Cerebellar cortex (tissue), 1 donor: Measurements from ENCODE around the gene ZDHHC9.
A peak's percentile ranks its signal among the peaks of the same experiment; 100 is the strongest.
"Not testable (repeated sequence)": the region's sequence is repeated elsewhere in the genome, so short reads cannot be mapped to it uniquely, and the experiment has no call there.

Experiments used
- DNase-seq: peaks from one replicate; pipeline ENCODE4 v3.0.0-alpha.2; 2015; ENCODE audit warnings: low spot score

Gene ZDHHC9

DNA sequence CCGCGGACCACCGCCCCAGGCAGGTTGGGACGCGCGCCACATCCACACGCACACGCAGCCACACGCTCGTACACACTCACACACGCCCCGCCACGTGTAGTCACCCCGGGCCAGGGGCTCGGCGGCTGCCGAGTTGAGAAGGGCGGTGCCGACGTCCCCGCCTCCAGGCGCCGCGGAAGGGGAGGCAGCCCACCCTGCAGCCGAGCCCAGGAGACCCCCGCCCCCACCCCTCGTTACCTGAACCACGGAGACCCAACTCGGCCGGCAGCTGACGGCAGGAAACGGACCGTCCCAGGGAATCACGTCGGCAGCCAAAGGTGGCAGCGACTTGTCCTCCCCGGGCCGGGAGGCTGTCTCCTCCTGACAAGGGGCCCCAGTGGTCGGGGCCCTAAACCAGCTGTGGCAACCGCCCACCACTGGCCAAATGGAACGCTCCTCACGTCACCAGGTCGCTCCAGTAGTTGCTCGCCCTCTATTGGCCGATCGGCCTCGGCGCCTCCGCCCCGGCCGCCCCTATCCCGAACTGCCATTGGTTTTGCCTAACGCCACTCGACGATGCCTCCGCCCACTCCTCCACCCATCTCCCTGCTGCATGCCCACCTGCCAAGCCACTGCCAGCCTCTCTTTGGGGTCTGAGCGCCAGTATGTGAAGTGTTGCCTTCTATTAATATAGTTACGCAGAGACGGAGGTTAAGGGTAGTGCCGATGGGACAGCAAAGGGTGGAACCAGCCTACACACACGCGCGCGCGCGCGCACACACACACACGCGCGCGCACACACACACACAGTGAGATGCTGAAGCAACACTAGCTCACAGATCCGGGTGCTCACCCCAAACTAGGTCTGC is at the start of gene ZDHHC9:
Gene ZDHHC9, minus strand, starts transcription at position 428 of the 848 bp plus-strand sequence. CDS start 1,941 bp downstream, outside the sequence.
- peak; percentile 88 for DNase-seq

GRCh38 chrX:129877401-129877800 is 33.7 kb upstream of the ZDHHC9 start:
- DNase-seq = no peak

DNA sequence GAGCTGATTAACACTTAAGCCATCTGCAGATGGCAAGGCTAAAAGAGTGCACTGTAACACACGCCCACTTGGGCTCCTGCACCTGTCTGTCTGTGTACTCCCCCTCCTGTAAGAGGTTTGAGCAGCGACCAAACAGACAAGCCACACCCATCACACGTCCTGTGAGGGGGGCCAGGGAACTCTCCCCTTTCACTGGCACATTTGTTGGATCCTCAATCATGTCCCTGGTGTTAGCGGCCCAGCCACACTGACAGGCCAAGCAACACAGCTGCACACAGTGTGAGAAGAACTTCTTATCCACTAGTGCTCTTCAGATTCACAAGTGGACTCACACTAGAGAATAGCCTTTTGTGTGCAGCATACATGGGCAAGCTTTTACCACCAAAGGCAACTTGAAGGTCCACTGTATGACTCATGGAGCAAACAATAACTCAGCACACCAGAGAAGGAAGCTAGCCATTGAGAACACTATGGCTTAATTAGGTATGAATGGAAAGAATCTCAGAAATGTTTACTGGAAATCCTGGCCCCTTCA is 33.2 kb upstream of the ZDHHC9 start:
- DNase-seq = no peak

DNA sequence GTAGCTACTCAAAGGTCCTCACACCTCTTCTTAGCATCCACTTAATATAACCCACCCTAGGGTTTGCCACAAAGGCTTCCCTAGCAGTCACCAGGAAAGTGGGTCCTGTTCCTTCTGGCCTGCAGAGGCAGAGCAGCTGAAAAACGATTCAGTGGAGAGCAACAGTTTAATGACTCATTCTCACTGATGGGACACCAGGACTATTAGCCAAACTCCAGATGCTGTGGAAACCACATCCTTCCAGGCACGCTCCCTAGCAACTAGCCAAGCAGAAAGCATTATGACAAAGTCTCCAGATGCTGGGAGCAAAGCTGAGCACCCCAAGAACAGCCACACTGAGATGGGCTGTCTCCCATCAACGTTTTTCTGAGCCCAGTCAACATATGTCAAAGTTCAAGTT is 32.0 kb upstream of the ZDHHC9 start:
- DNase-seq = no peak

GRCh38 chrX:129872524-129872923 is 28.8 kb upstream of the ZDHHC9 start:
- no peak for DNase-seq

GRCh38 chrX:129866321-129866720 is 22.6 kb upstream of the ZDHHC9 start:
- DNase-seq = not testable (repeated sequence)

- DNase-seq = not testable (repeated sequence)
Measured at GRCh38 chrX:129859134-129859533, 15.4 kb upstream of the ZDHHC9 start.

- DNase-seq = not testable (repeated sequence)
Measured at GRCh38 chrX:129851825-129852224, 8.1 kb upstream of the ZDHHC9 start.

- DNase-seq = no peak
Measured at GRCh38 chrX:129846716-129847115, 3.0 kb upstream of the ZDHHC9 start.

DNA sequence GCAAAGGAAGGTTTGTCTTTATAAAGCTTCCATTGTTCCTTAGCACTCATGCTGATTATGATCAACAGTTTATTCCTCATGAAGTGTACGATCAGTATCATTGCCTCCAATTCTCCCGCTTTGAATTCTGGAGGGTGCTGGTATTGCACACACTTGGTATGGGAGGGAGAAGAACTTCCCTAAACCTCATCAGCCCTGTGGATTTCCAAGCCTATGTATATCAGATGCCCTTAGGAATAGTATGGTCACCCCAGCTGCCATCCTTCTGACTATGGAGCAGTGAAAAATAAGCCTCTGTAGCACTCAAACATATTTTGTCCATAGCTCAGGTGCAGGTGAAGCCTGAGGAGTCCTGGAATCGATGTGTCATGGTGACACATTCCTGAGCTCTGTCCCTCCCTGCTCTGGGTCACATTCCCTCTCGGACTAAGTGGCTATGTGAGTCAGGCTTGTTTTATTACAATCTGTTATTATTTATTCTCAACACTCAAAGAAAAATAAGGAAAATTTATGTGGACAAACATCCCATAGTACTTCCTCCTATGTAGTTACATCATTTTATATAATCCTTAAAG is 2.0 kb upstream of the ZDHHC9 start:
- DNase-seq = no peak

GRCh38 chrX:129843209-129843458 is 552 bp downstream of the ZDHHC9 start:
- DNase-seq = no peak

DNA sequence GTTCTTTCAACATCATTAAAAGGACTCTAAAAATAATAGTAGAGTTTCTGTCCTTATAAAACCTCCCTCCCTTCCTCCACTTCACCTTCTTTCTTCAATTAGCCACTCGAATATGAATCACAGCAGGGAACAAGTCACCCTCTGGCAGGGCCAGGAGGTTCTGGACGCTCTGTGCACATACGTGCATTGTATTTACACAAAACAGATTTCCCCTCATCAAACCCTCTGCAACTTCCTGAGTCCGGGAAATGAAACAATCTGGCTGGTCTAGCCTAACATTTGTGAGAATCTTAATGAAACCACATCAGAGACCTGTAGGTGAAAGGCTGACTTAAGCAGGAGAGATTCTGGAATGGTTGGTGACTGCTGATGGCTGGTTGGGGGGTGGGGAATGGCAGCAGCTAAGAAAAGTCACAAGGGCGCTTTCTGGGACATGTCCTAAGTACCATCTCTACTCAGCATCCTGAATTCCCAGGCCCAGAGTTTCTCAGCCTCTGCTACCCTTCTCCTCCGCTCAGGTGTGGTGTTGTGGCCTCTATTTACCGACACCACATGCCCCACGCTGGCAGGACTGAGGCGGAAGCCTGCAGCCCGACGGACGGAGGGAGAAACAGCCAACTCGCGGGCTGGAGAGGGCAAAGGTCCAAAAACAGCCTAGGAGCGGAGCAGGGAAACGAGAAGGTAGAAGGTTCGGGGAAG is 1.0 kb downstream of the ZDHHC9 start:
- DNase-seq = peak; percentile 16

- DNase-seq = no peak
Measured at GRCh38 chrX:129840344-129840743, 3.3 kb downstream of the ZDHHC9 start.

DNA sequence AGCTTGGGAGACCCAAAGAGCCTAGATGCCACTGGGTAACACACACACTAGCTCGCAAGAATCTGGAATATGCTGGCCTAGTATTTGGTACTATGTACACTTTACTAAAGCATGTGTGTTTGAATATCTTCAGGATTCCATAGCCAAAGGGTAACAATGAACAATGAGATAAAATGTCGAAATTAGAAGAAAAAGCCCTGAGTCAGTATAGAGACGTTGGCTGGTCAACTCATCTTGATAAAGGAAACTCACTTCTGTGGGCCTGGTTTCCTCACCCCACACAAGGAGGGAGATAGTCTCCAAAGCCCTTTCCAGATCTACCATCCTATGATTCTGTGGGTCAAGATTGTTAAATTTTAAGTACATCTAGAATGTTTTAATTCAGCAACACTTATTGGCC is 6.9 kb downstream of the ZDHHC9 start:
- DNase-seq = no peak

- DNase-seq = no peak
Measured at GRCh38 chrX:129833153-129833990, 10.3 kb downstream of the ZDHHC9 start.

- DNase-seq = no peak
Measured at GRCh38 chrX:129831091-129831885, 12.4 kb downstream of the ZDHHC9 start.

DNA sequence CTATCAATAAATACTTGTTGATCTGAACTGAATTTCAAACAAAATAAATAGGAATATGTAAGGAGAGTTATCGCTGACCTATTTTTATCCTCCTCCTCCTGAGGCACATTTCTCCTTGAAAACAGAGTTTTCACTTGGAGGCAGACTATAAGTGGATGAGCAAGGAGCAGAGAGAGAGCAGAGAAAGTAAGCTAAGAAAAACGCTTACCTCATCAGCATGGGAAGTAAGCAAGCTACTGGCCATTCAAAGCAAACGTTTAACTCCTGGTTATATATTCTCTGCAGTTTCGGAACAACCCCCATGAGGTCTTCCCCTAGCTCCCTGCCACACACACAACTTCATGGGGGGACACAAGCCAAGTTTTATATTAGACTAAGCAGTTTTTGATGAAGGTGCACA is 13.2 kb downstream of the ZDHHC9 start:
- DNase-seq = no peak

DNA sequence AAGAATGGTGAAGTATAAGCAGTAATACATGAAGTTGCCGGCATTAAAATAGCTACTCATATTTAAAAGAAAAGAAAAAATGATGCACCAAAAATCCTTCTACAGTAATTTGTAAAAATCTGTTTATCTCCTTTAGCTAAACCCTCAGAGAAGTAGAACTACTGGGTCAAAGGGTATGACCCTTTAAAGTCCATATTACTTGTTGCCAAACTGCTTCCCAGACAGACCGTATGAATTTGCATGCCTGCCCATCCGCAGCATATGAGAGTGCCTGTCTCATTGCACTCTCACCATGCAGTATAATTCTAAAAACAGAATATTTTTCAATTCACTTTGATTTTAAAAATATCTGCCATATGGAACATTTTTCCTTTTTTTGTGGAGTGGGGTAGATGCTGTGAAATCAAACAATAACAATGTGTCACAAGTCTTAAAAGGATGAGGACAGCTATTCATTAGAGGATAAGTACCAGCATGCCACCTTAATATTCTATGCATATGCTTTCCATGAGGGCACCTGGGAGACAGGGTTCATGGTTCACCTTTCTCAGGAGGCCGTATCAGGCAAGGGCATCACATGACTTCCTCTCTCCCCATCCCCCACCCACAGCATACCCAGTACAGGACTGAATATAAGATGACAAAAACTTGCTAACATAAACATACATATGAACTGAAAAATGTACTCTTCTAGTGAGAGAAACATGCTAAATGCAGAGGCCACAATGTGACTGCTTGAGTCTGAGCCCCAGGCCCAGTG is 17.8 kb downstream of the ZDHHC9 start:
- no peak for DNase-seq

DNA sequence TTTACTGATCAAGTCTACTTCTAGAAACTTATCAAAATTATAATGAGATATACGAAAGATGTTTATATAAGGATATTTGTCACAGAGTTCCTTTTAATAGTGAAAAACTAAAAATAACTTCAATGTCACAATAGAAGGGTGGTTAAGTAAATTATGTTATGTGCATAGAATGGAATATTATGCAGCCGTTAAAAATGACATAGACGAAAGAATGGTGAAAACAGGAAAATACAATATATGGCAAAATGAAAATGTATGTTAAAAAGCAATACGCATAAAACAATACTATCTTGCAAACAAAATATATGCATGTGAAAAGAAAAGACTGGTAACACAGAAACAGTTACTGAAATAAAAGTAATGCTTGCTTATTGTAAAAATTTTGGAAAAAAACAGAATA is 19.1 kb downstream of the ZDHHC9 start:
- no peak for DNase-seq

DNA sequence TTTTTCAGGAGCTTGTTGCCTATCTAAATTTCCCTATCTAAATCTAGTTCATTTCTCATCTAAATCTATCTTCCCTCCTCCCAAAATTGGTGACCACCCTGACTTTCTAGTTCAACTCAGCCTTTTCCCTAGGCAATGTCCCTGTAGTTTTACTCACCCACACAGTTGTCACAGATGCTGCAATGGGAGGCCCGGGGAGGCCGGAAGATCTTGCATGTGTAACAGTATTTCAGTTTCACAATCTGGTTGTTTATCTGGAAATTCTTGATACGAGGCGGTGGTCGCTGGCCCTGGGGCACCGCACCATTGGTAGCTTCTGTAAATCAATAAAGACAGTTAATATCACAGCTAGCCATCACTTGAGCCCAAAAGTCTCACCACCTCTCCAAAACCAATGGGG is 20.2 kb downstream of the ZDHHC9 start:
- DNase-seq = no peak

GRCh38 chrX:129823115-129823514 is 20.6 kb downstream of the ZDHHC9 start:
- DNase-seq = peak; percentile 36
